ENCODE results near the gene QRFP.

DNA sequence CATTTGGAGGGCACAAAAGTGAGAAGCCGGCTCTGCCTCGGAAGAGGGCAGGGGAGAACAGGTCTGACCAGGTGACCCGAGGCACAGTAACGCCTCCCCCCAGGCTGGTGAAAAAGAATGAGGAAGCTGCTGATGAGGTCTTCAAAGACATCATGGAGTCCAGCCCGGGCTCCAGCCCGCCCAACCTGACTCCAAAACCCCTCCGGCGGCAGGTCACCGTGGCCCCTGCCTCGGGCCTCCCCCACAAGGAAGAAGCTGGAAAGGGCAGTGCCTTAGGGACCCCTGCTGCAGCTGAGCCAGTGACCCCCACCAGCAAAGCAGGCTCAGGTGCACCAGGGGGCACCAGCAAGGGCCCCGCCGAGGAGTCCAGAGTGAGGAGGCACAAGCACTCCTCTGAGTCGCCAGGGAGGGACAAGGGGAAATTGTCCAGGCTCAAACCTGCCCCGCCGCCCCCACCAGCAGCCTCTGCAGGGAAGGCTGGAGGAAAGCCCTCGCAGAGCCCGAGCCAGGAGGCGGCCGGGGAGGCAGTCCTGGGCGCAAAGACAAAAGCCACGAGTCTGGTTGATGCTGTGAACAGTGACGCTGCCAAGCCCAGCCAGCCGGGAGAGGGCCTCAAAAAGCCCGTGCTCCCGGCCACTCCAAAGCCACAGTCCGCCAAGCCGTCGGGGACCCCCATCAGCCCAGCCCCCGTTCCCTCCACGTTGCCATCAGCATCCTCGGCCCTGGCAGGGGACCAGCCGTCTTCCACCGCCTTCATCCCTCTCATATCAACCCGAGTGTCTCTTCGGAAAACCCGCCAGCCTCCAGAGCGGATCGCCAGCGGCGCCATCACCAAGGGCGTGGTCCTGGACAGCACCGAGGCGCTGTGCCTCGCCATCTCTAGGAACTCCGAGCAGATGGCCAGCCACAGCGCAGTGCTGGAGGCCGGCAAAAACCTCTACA lies 11.8 kb downstream of the QRFP start:
- TF ChIP-seq, protein P1, sequence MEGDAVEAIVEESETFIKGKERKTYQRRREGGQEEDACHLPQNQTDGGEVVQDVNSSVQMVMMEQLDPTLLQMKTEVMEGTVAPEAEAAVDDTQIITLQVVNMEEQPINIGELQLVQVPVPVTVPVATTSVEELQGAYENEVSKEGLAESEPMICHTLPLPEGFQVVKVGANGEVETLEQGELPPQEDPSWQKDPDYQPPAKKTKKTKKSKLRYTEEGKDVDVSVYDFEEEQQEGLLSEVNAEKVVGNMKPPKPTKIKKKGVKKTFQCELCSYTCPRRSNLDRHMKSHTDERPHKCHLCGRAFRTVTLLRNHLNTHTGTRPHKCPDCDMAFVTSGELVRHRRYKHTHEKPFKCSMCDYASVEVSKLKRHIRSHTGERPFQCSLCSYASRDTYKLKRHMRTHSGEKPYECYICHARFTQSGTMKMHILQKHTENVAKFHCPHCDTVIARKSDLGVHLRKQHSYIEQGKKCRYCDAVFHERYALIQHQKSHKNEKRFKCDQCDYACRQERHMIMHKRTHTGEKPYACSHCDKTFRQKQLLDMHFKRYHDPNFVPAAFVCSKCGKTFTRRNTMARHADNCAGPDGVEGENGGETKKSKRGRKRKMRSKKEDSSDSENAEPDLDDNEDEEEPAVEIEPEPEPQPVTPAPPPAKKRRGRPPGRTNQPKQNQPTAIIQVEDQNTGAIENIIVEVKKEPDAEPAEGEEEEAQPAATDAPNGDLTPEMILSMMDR (IDR thresholded peaks at IDR 0.05; ENCODE audit: low read length) = no peak
- TF ChIP-seq EZH2phosphoT487 (IDR thresholded peaks at IDR 0.05; ENCODE audit: low read length) = no peak
